LNCAP (cell line): Measurements from ENCODE around the gene MYO1A.

ENCODE experiments used
- CTCF ChIP-seq: fragments of 450-650 bp; IDR thresholded peaks from 2 replicates; pipeline ENCODE4 v1.5.1; 2017; ENCODE audit warnings: mild to moderate bottlenecking

The MYO1A gene

DNA sequence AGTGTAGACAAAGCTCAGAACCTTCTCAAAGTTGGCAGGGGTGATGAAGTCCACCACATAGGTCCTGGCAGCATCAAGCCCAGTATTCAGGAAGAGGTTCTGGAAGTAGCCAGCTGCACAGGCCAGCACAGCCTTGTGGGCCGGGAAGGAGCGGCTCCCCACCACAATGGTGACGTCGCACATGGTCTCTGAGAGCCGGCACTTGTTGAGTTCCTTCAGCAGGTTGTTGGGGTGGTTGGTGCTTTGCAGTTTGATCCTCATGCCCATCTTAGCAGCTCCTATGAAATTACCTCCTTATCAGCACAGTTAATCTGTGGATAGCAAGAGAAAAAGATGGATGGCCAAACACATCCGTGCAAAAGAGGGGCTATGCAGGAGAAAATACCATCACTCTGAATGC is 45.3 kb downstream of the MYO1A start:
- no peak for TF ChIP-seq CTCF

- TF ChIP-seq CTCF, result no peak
These were observed 46.5 kb downstream of the MYO1A start for GRCh38 chr12:57003395-57003794.

- TF ChIP-seq CTCF, result peak; percentile 85
These were observed 48.5 kb downstream of the MYO1A start for GRCh38 chr12:57001448-57001906.

GRCh38 chr12:57000393-57000792 is 49.5 kb downstream of the MYO1A start:
- TF ChIP-seq CTCF, result no peak

- TF ChIP-seq CTCF, result no peak
These were observed 50.5 kb downstream of the MYO1A start for GRCh38 chr12:56999456-56999855.

DNA sequence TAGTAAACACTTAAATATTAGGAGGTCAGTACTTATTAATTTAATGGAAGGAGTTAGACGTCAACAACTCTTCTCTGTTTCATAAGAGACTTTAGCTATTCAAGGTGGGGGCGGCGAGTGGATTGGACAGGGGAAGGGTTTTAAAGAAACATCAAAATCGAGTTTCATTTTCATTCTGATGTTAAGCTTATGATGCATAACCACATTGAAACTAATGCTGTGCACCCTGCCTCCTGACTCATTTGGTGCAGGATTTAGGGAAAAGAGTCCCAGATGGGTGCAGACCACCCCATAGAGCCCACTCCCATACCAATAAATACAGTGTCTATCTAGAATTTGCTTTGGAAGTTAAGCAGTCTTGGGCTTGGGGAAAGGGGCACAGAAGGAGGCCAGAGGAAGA is 50.9 kb downstream of the MYO1A start:
- TF ChIP-seq CTCF, result no peak

DNA sequence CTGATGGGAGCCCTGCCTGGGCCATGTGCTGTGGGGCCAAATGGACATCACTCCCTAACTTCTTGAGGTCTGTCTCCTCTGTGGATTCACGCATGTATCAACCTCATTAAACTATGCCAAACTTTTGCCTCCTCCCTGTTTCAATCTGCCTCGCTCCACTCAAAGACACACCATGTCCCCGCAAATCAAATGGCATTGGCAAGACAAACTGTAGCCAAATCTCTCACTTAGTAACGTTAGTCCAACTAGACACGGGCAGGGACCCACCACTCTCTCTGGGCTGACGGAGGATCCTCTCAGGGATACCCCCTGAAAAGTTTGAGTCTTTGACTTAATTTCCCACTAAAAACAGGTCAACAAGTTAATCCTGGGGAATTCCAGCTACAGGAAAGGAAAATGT is 51.6 kb downstream of the MYO1A start:
- no peak for TF ChIP-seq CTCF

DNA sequence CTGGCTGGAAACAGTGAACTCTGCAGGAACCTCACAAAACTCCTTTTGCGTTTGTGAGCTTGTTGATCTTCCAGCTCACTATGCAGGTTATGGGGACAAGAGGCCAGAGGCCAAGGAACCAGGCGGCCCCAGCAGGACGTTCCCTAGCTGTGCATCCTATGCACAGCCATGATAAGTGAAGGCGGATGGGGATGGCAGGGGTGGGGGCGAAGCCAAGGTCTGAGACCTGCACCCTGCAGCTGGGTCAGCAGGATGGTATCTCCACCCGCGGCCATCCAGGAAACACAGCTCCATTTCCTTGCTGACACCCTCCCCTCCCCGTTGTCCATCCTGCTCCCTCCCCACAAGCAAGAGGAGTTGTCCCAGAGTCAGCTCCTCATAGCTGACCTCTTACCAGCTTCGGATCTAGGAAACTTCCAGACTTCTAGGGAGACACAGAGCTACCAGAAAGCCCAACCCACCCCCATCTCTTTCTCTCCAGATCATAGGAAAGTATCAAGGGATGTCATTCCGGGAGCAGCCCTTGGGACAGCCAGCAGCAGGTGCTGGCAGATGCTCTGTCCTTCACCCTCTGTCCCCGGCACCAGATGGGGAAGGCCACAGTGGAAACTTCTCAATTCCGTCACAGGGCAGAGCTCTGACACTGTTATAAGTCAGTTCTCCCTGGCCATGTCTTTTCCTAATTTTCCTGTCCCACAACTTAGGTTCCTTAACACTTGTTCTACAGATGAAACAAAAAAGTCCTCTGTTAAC is 53.0 kb downstream of the MYO1A start:
- no peak for TF ChIP-seq CTCF
